ENCODE results near the gene DICER1.

The DICER1 gene

GRCh38 chr14:95056476-95056875 lies 100.9 kb downstream of the DICER1 start:
- no peak for DNase-seq (ENCODE audit: low read depth)

GRCh38 chr14:95055318-95055717 lies 102.0 kb downstream of the DICER1 start:
- DNase-seq (ENCODE audit: low read depth): no peak

GRCh38 chr14:95054346-95055280 lies 102.7 kb downstream of the DICER1 start:
- DNase-seq (ENCODE audit: low read depth): no peak

GRCh38 chr14:95052016-95052585 lies 105.2 kb downstream of the DICER1 start:
- no peak for DNase-seq (ENCODE audit: low read depth)

GRCh38 chr14:95049952-95050351 lies 107.4 kb downstream of the DICER1 start:
- DNase-seq (ENCODE audit: low read depth): no peak

GRCh38 chr14:95048771-95049312 lies 108.5 kb downstream of the DICER1 start:
- DNase-seq (ENCODE audit: low read depth): no peak

GRCh38 chr14:95047754-95048153 lies 109.6 kb downstream of the DICER1 start:
- no peak for DNase-seq (ENCODE audit: low read depth)

- DNase-seq (ENCODE audit: low read depth): no peak
These were observed 110.3 kb downstream of the DICER1 start for GRCh38 chr14:95046711-95047681.

- DNase-seq (ENCODE audit: low read depth): no peak
These were observed 111.4 kb downstream of the DICER1 start for GRCh38 chr14:95045836-95046430.

GRCh38 chr14:95045106-95045701 lies 112.1 kb downstream of the DICER1 start:
- no peak for DNase-seq (ENCODE audit: low read depth)

GRCh38 chr14:95044463-95045105 lies 112.7 kb downstream of the DICER1 start:
- no peak for DNase-seq (ENCODE audit: low read depth)

GRCh38 chr14:95043732-95044462 lies 113.4 kb downstream of the DICER1 start:
- DNase-seq (ENCODE audit: low read depth): no peak

GRCh38 chr14:95043314-95043713 lies 114.0 kb downstream of the DICER1 start:
- DNase-seq (ENCODE audit: low read depth): no peak

GRCh38 chr14:95041477-95042020 lies 115.8 kb downstream of the DICER1 start:
- no peak for DNase-seq (ENCODE audit: low read depth)

- DNase-seq (ENCODE audit: low read depth): no peak
These were observed 116.4 kb downstream of the DICER1 start for GRCh38 chr14:95040708-95041476.

GRCh38 chr14:95039993-95040348 lies 117.4 kb downstream of the DICER1 start:
- no peak for DNase-seq (ENCODE audit: low read depth)

GRCh38 chr14:95039259-95039992 lies 117.9 kb downstream of the DICER1 start:
- no peak for DNase-seq (ENCODE audit: low read depth)

GRCh38 chr14:95038521-95039250 lies 118.6 kb downstream of the DICER1 start:
- DNase-seq (ENCODE audit: low read depth): no peak

Measured in GM04504 (cell line).